Neuron (in vitro differentiated cells): ENCODE measurements around the gene TRAPPC3L.

Experiments used
- H2AFZ ChIP-seq: one replicate; pipeline ENCODE4 v1.6.1; 2013; ENCODE audit warnings: low read depth, mild to moderate bottlenecking, inconsistent platforms, low read length, moderate library complexity
- H3K27me3 ChIP-seq: one replicate; pipeline ENCODE4 v1.6.1; 2013; ENCODE audit warnings: low read length; ENCODE audit not compliant: insufficient read depth
- H3K36me3 ChIP-seq: one replicate; pipeline ENCODE4 v1.6.1; 2013; ENCODE audit warnings: low read length; ENCODE audit not compliant: insufficient read depth
- H3K4me1 ChIP-seq: one replicate; pipeline ENCODE4 v1.6.1; 2013; ENCODE audit warnings: low read length; ENCODE audit not compliant: insufficient read depth
- H3K4me3 ChIP-seq: 2 replicates; pipeline ENCODE4 v1.5.1; 2013; ENCODE audit warnings: mild to moderate bottlenecking, low read length, moderate library complexity
- H3K9me3 ChIP-seq: one replicate; pipeline ENCODE4 v1.6.1; 2013; ENCODE audit warnings: low read length

The TRAPPC3L gene

DNA sequence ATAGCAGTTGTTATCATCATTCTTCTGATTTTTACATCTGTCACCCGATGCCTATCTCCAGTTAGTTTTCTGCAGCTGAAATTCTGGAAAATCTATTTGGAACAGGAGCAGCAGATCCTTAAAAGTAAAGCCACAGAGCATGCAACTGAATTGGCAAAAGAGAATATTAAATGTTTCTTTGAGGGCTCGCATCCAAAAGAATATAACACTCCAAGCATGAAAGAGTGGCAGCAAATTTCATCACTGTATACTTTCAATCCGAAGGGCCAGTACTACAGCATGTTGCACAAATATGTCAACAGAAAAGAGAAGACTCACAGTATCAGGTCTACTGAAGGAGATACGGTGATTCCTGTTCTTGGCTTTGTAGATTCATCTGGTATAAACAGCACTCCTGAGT is 82.2 kb downstream of the TRAPPC3L start:
- no peaks in the 10 kb centered on the region for H3K27me3 ChIP-seq
- no peaks in the 10 kb centered on the region for H3K9me3 ChIP-seq
- no peak overlapping the region for H2AFZ ChIP-seq
- H3K4me3 ChIP-seq, result no peak overlapping the region
- no peaks in the 10 kb centered on the region for H3K4me1 ChIP-seq
- no peaks in the 10 kb centered on the region for H3K36me3 ChIP-seq

DNA sequence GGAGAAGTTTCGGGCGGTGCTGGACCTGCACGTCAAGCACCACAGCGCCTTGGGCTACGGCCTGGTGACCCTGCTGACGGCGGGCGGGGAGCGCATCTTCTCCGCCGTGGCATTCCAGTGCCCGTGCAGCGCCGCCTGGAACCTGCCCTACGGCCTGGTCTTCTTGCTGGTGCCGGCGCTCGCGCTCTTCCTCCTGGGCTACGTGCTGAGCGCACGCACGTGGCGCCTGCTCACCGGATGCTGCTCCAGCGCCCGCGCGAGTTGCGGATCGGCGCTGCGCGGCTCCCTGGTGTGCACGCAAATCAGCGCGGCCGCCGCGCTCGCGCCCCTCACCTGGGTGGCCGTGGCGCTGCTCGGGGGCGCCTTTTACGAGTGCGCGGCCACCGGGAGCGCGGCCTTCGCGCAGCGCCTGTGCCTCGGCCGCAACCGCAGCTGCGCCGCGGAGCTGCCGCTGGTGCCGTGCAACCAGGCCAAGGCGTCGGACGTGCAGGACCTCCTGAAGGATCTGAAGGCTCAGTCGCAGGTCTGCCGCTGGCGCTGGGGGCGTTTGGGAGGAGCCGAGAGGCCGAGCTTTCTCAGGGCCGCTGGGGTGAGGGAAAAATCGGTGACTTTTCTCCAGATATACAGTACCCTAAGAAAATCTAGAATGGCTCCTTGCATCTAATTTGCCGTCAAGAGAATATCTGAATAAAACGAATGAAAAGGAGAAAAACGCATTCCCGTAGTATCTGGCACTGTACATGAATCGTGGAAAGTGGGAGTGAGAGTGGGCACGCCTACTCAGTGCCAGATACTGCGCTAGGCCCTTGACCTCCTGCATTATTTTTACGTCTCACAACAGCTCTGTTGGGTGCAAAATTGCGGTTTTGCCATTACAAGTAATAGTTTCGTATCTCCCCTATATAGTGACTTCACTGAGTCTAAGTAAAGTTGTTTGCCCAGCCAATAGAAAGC is 83.3 kb downstream of the TRAPPC3L start:
- H3K36me3 ChIP-seq, result no peaks in the 10 kb centered on the region
- no peaks in the 10 kb centered on the region for H3K27me3 ChIP-seq
- no peak overlapping the region for H2AFZ ChIP-seq
- no peaks in the 10 kb centered on the region for H3K9me3 ChIP-seq
- no peak overlapping the region for H3K4me3 ChIP-seq
- H3K4me1 ChIP-seq, result no peaks in the 10 kb centered on the region

DNA sequence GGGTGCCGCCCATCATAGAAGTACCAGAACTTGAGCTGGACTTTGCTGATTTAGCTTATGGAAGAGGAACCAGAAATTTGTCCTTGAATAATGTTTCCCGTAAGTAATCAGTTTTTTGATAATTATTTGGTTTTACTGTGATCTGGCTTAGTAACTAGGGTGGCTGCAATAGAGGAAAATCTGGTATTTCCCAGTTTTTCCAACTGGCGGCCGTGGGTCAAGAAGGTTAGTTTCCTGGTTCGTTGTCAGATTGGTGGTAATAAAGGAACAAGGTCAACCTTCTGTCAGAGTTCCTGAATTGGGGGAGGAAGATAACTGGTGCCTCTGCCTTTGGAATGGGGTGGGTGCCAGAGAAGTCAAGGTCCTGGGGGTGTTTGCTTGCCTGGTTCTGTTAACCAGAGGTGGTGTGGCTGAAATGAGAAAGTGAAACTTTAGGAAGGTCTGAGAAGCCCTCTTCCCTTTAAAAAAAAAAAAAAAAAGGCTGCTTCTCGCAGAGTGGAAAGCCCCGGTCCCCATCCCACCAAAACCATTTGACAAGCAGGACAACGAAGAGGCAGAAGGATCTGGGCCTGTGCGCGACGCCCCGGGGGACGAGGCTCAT is 84.1 kb downstream of the TRAPPC3L start, which contains the start of gene CALHM6:
CALHM6 (plus strand) TSS at position 45 of the 601 bp plus-strand sequence; CDS start at position 600, 555 bp downstream.
- Histone ChIP-seq H3K36me3 (no peaks in the 10 kb centered on the region), H2AFZ (no peak within 1 kb of the TSS), H3K27me3 (no peaks in the 10 kb centered on the region), H3K4me1 (no peaks in the 10 kb centered on the region), H3K9me3 (no peaks in the 10 kb centered on the region), H3K4me3 (no peak within 1 kb of the TSS)

DNA sequence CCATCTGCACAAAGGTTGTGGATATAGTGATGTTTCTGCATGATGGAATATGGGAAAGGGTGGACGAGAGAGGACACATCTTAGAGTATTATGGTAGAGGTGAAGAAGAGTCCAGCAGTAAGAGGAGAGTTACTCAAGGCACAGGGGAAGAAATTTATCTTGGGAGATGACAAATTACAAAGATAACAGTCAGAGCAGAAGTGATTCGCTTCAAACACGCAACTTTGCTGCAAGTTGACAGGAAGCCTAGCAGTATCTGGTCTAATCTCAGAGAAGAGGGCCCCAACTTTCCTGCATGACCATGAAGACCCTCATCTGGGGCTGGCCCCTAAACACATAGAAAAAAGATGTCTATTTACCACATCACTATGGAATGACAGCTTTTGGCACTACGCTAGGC is 85.6 kb downstream of the TRAPPC3L start:
- H3K9me3 ChIP-seq, result no peaks in the 10 kb centered on the region
- H3K4me1 ChIP-seq, result peaks cover 4% of the 10 kb centered on the region
- no peak overlapping the region for H3K4me3 ChIP-seq
- H3K36me3 ChIP-seq, result no peaks in the 10 kb centered on the region
- H3K27me3 ChIP-seq, result no peaks in the 10 kb centered on the region
- no peak overlapping the region for H2AFZ ChIP-seq

DNA sequence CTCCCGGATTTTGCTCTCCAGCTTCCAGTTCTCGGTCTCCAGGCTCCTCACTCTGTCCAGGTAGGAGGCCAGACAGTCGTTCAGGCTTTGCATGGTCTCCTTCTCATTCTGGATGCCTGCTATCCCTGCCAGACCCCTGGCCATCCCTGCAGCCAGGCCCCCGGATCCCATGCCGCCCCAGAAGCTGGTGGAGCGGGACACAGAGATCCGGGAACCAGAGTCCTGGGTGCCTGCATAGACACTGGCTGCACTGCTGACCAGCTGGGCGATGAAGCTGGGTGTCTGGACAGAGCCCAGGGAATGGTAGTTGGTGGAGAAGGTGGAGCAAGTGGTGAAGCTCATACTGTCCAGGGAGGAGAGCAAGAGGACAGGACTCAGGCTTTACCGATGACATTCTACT is 87.2 kb downstream of the TRAPPC3L start:
- Histone ChIP-seq H2AFZ (no peak overlapping the region), H3K4me1 (peaks cover 4% of the 10 kb centered on the region), H3K4me3 (no peak overlapping the region), H3K9me3 (no peaks in the 10 kb centered on the region), H3K27me3 (no peaks in the 10 kb centered on the region), H3K36me3 (no peaks in the 10 kb centered on the region)

DNA sequence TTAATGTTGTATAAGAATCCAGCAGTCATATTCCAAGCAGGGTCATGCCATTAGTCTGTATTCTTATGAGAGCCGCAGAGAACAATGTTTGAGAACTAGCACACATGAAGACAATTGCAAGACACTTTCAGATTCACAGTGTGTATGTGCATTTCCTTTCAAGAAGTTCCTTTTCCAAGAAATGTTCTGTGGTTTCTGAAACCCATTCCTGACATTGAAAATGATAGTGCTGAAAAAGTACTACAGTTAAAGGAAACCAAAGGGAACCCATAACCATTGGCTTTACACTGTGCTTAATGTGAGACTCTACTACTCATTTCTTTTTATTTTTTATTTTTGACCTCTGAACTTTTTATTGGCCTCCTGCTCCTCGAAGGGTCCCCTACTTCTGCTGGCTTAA is 88.6 kb downstream of the TRAPPC3L start:
- Histone ChIP-seq H3K4me3 (no peak overlapping the region), H2AFZ (no peak overlapping the region), H3K9me3 (no peaks in the 10 kb centered on the region), H3K36me3 (no peaks in the 10 kb centered on the region), H3K4me1 (peaks cover 4% of the 10 kb centered on the region), H3K27me3 (no peaks in the 10 kb centered on the region)

DNA sequence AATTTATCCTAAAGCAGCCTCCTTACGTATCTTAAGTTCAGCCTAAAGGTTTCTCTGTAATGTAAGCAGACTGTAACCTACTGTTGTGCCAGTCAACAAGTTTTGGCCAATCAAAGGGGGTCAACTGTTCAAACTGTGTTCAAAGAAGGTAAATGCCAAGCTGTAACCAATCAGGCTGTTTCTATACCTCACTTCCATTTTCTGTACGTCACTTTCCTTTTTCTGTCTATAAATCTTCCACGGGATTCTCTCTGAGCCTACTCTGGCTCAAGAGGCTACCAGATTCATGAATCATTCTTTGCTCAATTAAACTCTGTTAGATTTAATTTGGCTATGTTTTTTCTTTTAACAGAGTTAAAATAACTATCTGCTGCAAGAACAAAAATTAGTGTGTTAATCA is 89.4 kb downstream of the TRAPPC3L start:
- Histone ChIP-seq H3K4me1 (peaks cover 4% of the 10 kb centered on the region), H3K36me3 (no peaks in the 10 kb centered on the region), H3K4me3 (no peak overlapping the region), H2AFZ (no peak overlapping the region), H3K27me3 (no peaks in the 10 kb centered on the region), H3K9me3 (no peaks in the 10 kb centered on the region)

DNA sequence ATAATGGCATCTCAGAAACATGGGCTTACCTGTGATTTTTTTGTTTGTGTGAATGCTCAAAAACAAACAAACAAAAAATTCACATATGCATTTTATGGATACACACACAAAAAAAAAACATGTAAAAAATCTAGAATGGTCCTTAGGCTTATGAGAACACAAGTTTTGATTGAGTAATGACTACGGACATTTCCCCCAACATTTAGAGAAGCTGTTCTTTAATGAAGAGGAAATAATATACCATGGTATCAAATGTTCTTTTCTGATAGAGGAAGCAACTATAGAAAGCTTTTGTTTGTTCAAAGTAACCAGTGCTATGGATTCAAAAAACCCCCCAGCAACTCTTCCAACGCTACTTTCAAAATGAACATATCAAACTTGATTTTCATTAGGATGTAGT is 93.0 kb downstream of the TRAPPC3L start:
- Histone ChIP-seq H3K27me3 (no peaks in the 10 kb centered on the region), H3K9me3 (no peaks in the 10 kb centered on the region), H3K36me3 (no peaks in the 10 kb centered on the region), H3K4me1 (peaks cover 4% of the 10 kb centered on the region), H2AFZ (no peak overlapping the region), H3K4me3 (no peak overlapping the region)

DNA sequence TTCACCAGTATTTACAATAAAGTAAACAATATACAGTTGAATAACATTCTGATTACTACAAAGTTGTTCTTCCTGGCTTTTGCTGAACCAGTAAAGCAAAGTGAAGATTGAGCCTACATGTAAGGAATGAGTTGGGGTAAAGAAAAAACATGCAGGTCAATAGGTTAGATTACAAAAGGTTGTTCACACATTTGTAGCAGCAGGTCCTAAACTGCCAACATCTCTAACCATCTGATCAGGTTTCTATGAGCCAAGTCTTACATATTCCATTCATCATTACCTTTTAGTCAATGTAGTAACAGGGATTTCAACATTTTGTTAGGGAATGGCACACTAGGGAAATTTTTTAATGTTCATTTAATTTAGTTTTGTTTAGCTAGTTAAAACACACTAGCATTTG is 93.6 kb downstream of the TRAPPC3L start:
- Histone ChIP-seq H2AFZ (no peak overlapping the region), H3K4me3 (no peak overlapping the region), H3K27me3 (no peaks in the 10 kb centered on the region), H3K9me3 (no peaks in the 10 kb centered on the region), H3K4me1 (peaks cover 4% of the 10 kb centered on the region), H3K36me3 (no peaks in the 10 kb centered on the region)

DNA sequence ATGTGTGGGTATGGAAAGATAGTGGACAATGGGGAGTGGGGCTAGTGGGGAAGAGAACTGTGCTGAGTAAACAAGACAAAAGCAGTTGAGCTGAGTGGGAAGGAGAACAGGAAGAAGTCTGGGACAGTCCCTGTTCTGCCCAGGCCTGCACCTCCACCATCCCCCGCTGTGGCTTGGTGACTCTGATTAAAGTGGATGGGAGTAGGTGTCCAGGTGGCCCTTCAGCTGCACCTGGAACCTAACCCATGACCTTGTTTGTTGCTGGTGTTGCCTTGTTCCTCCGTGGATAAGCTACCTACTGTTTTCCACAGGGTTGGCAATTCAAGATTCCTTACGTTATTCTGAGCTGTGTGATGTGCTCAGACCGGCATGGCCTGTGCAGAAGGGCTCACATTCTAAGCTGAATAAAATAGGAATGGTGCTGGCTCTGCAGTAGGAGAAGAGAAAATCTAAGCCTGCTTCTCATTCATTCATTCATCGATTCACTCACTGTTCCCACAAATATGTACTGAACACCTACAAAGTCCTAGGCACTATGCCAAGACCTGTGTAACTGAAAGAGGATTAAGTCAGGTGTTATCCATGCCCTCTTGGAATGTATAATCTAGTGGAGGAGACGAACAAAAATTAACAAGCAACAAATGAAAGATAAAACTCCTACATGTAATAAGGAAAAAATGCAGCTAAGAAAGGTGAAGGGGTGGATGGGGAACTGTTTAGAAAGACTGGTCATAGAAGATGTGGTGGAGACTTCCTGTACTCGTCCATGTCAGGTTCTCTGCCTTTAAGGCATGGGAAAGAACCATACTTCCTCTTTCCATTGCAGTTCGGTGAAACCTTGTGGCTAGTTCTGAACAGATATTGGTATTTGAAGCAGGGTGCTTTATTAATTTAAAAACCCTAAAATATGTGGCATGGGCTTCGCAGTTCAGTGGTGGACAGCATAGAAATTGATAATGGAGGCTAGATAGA is 94.4 kb downstream of the TRAPPC3L start:
- no peak overlapping the region for H3K4me3 ChIP-seq
- peaks cover 4% of the 10 kb centered on the region for H3K4me1 ChIP-seq
- H3K9me3 ChIP-seq, result no peaks in the 10 kb centered on the region
- H3K36me3 ChIP-seq, result no peaks in the 10 kb centered on the region
- no peak overlapping the region for H2AFZ ChIP-seq
- no peaks in the 10 kb centered on the region for H3K27me3 ChIP-seq

DNA sequence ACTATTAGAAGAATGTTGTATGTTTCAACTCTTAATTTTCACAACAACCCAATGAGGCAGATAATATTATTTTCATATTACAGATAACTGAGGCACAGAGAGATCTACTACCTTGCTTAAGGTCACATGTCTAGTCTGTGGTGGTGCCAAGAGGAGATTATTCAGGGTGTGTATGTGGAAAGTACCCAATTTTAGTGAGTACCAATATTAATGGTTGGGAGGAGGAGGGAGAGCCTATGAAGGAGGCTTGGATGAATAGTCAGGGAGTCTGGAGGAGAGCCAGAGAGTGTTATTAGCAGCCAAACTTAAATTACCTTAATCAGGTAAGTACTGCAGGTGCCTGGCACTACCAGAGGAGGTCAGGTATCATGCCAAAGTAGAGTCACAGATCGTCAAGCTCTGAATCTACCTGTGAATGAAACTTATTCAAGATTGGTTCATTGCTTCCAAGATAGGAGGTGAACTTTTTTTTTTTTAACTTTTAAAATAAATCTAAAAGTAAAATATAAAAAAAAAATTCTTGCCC is 95.2 kb downstream of the TRAPPC3L start:
- no peaks in the 10 kb centered on the region for H3K9me3 ChIP-seq
- no peak overlapping the region for H2AFZ ChIP-seq
- no peak overlapping the region for H3K4me3 ChIP-seq
- H3K27me3 ChIP-seq, result no peaks in the 10 kb centered on the region
- H3K4me1 ChIP-seq, result peaks cover 3% of the 10 kb centered on the region
- H3K36me3 ChIP-seq, result no peaks in the 10 kb centered on the region

DNA sequence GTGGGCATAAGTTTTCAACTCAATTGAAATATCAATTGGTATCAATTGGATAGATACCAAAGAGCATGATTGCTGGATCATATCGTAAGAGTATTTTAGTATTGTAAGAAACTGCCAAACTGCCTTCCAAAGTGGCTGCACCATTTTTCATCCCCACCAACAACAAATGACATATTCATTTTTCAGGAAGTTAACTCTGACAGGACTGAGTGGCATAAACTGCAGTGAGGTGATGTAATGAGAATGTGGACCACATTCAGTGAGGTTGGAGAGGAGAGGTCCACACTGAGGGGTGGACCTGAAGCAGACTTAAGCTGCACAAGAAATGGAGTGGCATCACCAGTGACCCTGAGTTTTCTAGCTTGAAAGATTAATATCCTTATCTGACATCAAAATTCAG is 95.9 kb downstream of the TRAPPC3L start:
- Histone ChIP-seq H3K4me1 (no peaks in the 10 kb centered on the region), H2AFZ (no peak overlapping the region), H3K36me3 (no peaks in the 10 kb centered on the region), H3K27me3 (no peaks in the 10 kb centered on the region), H3K9me3 (no peaks in the 10 kb centered on the region), H3K4me3 (no peak overlapping the region)
